ENCODE measurements around the gene KLC4. TPM values are rescaled to one million over a fixed set of nuclear protein-coding genes. Genes with fewer than 3 reads are reported as not detected.

KLC4 gene
- total RNA-seq (2014; rRNA removed; shearing (Covaris generic)): 24.8 and 30.2 TPM in 2 replicates

GRCh38 chr6:43059168-43060033, at the start of gene KLC4, which contains the start of gene MRPL2:
KLC4 (plus strand) TSS chr6:43059631; CDS start chr6:43061336, 1,705 bp downstream.
MRPL2 (minus strand) TSS chr6:43059434; CDS start chr6:43059381, 53 bp downstream.
- peak within 1 kb of the TSS; percentile 87 for H3K4me3 ChIP-seq (ENCODE audit: insufficient read depth, low read depth, low read length)
- DNase-seq: peak; percentile 100
- H3K27me3 ChIP-seq (ENCODE audit: control insufficient read depth, insufficient read depth, low read length): no peaks in the 10 kb centered on the region
- H3K36me3 ChIP-seq (replicated peaks; ENCODE audit: control insufficient read depth, insufficient read depth, low read length): peaks cover 5% of the 10 kb centered on the region

GRCh38 chr6:43011207-43011606, 48.2 kb upstream of the KLC4 start:
- Histone ChIP-seq H3K36me3 (replicated peaks; ENCODE audit: control insufficient read depth, insufficient read depth, low read length) (peaks cover 37% of the 10 kb centered on the region), H3K4me3 (ENCODE audit: insufficient read depth, low read depth, low read length) (no peak overlapping the region), H3K27me3 (ENCODE audit: control insufficient read depth, insufficient read depth, low read length) (no peaks in the 10 kb centered on the region)
- peak; percentile 57 for DNase-seq

GRCh38 chr6:43012364-43012763, 47.1 kb upstream of the KLC4 start:
- H3K36me3 ChIP-seq (replicated peaks; ENCODE audit: control insufficient read depth, insufficient read depth, low read length): peaks cover 34% of the 10 kb centered on the region
- no peak for DNase-seq
- no peak overlapping the region for H3K4me3 ChIP-seq (ENCODE audit: insufficient read depth, low read depth, low read length)
- H3K27me3 ChIP-seq (ENCODE audit: control insufficient read depth, insufficient read depth, low read length): no peaks in the 10 kb centered on the region

GRCh38 chr6:43013097-43013842, 46.2 kb upstream of the KLC4 start:
- no peak for DNase-seq
- H3K27me3 ChIP-seq (ENCODE audit: control insufficient read depth, insufficient read depth, low read length): no peaks in the 10 kb centered on the region
- H3K4me3 ChIP-seq (ENCODE audit: insufficient read depth, low read depth, low read length): peak overlapping the region; percentile 67
- H3K36me3 ChIP-seq (replicated peaks; ENCODE audit: control insufficient read depth, insufficient read depth, low read length): peaks cover 33% of the 10 kb centered on the region

- H3K27me3 ChIP-seq (ENCODE audit: control insufficient read depth, insufficient read depth, low read length): no peaks in the 10 kb centered on the region
- peak; percentile 99 for DNase-seq
- H3K36me3 ChIP-seq (replicated peaks; ENCODE audit: control insufficient read depth, insufficient read depth, low read length): peaks cover 31% of the 10 kb centered on the region
- H3K4me3 ChIP-seq (ENCODE audit: insufficient read depth, low read depth, low read length): peak within 1 kb of the TSS; percentile 79
Observed at GRCh38 chr6:43013843-43014433, 45.5 kb upstream of the KLC4 start, which contains the start of the genes KLHDC3 and MEA1. KLHDC3 (plus strand) TSS chr6:43014249; CDS start chr6:43017193, 2,944 bp downstream. MEA1 (minus strand) TSS chr6:43013946; CDS start chr6:43013813, 133 bp downstream.

GRCh38 chr6:43014434-43014909, 45.0 kb upstream of the KLC4 start:
- H3K36me3 ChIP-seq (replicated peaks; ENCODE audit: control insufficient read depth, insufficient read depth, low read length): peaks cover 30% of the 10 kb centered on the region
- peak overlapping the region; percentile 79 for H3K4me3 ChIP-seq (ENCODE audit: insufficient read depth, low read depth, low read length)
- H3K27me3 ChIP-seq (ENCODE audit: control insufficient read depth, insufficient read depth, low read length): no peaks in the 10 kb centered on the region
- no peak for DNase-seq

GRCh38 chr6:43016176-43016942, 43.1 kb upstream of the KLC4 start:
- no peak for DNase-seq
- H3K4me3 ChIP-seq (ENCODE audit: insufficient read depth, low read depth, low read length): no peak overlapping the region
- H3K27me3 ChIP-seq (ENCODE audit: control insufficient read depth, insufficient read depth, low read length): no peaks in the 10 kb centered on the region
- H3K36me3 ChIP-seq (replicated peaks; ENCODE audit: control insufficient read depth, insufficient read depth, low read length): peaks cover 19% of the 10 kb centered on the region

- H3K27me3 ChIP-seq (ENCODE audit: control insufficient read depth, insufficient read depth, low read length): no peaks in the 10 kb centered on the region
- peaks cover 17% of the 10 kb centered on the region for H3K36me3 ChIP-seq (replicated peaks; ENCODE audit: control insufficient read depth, insufficient read depth, low read length)
- DNase-seq: no peak
- H3K4me3 ChIP-seq (ENCODE audit: insufficient read depth, low read depth, low read length): no peak overlapping the region
Observed at GRCh38 chr6:43016943-43017334, 42.5 kb upstream of the KLC4 start.

GRCh38 chr6:43019152-43019551, 40.3 kb upstream of the KLC4 start:
- no peak for DNase-seq
- peaks cover 15% of the 10 kb centered on the region for H3K36me3 ChIP-seq (replicated peaks; ENCODE audit: control insufficient read depth, insufficient read depth, low read length)

GRCh38 chr6:43020052-43020705, 39.3 kb upstream of the KLC4 start:
- Histone ChIP-seq H3K4me3 (ENCODE audit: insufficient read depth, low read depth, low read length) (no peak overlapping the region), H3K36me3 (replicated peaks; ENCODE audit: control insufficient read depth, insufficient read depth, low read length) (peaks cover 26% of the 10 kb centered on the region), H3K27me3 (ENCODE audit: control insufficient read depth, insufficient read depth, low read length) (no peaks in the 10 kb centered on the region)
- no peak for DNase-seq

More at GRCh38 chr6:43019152-43019551, 40.3 kb upstream of the KLC4 start:
- Histone ChIP-seq H3K27me3 (ENCODE audit: control insufficient read depth, insufficient read depth, low read length) (no peaks in the 10 kb centered on the region), H3K4me3 (ENCODE audit: insufficient read depth, low read depth, low read length) (no peak overlapping the region)

- Histone ChIP-seq H3K27me3 (ENCODE audit: control insufficient read depth, insufficient read depth, low read length) (no peaks in the 10 kb centered on the region), H3K36me3 (replicated peaks; ENCODE audit: control insufficient read depth, insufficient read depth, low read length) (peaks cover 28% of the 10 kb centered on the region), H3K4me3 (ENCODE audit: insufficient read depth, low read depth, low read length) (peak overlapping the region; percentile 57)
- peak; percentile 95 for DNase-seq
Observed at GRCh38 chr6:43020847-43021246, 38.6 kb upstream of the KLC4 start.

- no peaks in the 10 kb centered on the region for H3K27me3 ChIP-seq (ENCODE audit: control insufficient read depth, insufficient read depth, low read length)
- peak within 1 kb of the TSS; percentile 57 for H3K4me3 ChIP-seq (ENCODE audit: insufficient read depth, low read depth, low read length)
- peak; percentile 95 for DNase-seq
- H3K36me3 ChIP-seq (replicated peaks; ENCODE audit: control insufficient read depth, insufficient read depth, low read length): peaks cover 33% of the 10 kb centered on the region
Observed at GRCh38 chr6:43021270-43022047, 38.0 kb upstream of the KLC4 start, which contains the start of gene RRP36. RRP36 (plus strand) TSS chr6:43021623; CDS start chr6:43021655, 32 bp downstream.

GRCh38 chr6:43024436-43024835, 35.0 kb upstream of the KLC4 start:
- Histone ChIP-seq H3K36me3 (replicated peaks; ENCODE audit: control insufficient read depth, insufficient read depth, low read length) (peaks cover 41% of the 10 kb centered on the region), H3K4me3 (ENCODE audit: insufficient read depth, low read depth, low read length) (no peak overlapping the region), H3K27me3 (ENCODE audit: control insufficient read depth, insufficient read depth, low read length) (no peaks in the 10 kb centered on the region)
- no peak for DNase-seq
